ENCODE results near the gene PNPLA3.

DNA sequence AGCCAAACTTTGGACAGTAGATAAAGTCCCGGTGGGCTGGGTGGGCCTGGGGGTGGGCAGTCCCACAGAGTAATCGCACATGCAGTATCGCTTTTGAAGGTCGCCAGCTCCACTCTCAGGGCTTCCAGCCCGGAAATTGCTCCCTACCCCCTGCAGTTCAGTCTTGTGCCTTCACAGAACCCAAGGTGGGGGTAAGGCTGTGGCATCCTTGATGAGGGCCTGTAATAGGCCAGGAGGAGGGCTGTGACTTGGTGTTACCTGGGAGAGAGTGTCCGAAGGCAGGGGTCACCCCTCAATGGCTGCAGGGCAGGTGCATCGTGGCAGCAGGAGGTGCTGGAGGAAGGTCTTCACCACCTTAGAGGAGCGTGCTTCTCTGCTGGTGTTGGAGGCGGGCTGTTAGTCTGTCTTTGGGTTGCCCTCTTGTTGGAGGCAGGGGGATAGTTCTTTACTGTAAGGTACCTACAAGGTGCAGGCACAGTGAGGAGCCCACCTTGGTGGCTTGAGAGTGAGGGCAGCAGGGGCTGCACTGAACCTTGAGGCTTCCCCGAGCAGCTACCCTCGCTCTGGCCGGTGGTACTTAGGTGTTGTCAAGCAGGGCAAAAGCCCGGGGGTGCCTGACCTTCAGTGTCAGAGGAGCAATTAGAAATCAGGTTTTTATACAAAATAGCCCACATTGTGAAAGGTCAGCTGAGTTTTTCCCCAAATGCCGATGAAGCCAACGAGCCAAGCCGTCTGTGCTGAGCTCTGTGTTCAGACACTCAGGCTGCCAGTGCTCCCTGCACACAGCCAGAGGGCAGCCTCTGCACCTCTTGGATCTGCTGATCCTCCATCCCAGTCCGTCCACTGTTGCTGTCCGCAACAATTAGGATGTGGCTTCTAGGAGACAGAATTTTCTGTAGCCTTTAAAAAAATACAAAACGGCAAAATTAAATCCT is 53.5 kb downstream of the PNPLA3 start:
- no peak for TF ChIP-seq POLR2A (IDR thresholded peaks at IDR 0.05)
- TF ChIP-seq, protein P1, sequence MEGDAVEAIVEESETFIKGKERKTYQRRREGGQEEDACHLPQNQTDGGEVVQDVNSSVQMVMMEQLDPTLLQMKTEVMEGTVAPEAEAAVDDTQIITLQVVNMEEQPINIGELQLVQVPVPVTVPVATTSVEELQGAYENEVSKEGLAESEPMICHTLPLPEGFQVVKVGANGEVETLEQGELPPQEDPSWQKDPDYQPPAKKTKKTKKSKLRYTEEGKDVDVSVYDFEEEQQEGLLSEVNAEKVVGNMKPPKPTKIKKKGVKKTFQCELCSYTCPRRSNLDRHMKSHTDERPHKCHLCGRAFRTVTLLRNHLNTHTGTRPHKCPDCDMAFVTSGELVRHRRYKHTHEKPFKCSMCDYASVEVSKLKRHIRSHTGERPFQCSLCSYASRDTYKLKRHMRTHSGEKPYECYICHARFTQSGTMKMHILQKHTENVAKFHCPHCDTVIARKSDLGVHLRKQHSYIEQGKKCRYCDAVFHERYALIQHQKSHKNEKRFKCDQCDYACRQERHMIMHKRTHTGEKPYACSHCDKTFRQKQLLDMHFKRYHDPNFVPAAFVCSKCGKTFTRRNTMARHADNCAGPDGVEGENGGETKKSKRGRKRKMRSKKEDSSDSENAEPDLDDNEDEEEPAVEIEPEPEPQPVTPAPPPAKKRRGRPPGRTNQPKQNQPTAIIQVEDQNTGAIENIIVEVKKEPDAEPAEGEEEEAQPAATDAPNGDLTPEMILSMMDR (IDR thresholded peaks at IDR 0.05), result no peak

Data from heart left ventricle (tissue), 13 donors.